Upper lobe of left lung (tissue), 6 donors: ENCODE results near the gene ADAMTS12. TPM values are rescaled to one million over a fixed set of nuclear protein-coding genes. Genes with fewer than 3 reads are reported as not detected.
A peak's percentile ranks its signal among the peaks of the same experiment; 100 is the strongest.

Experiments
- ATAC-seq, 2 donors: fragments of 200-7000 bp; cut with Tn5 transposase; one replicate each; pipeline ENCODE4 v1.9.1; 2022; ENCODE audit warnings: mild to moderate bottlenecking in 2 of 2, moderate library complexity in 2 of 2; ENCODE audit not compliant: low FRiP score in 2 of 2
- DNase-seq, 2 donors: peaks; one replicate each; pipeline ENCODE4 v3.0.0-alpha.2; 2019 to 2020
- H3K27ac ChIP-seq, 4 donors: fragments of 200-600 bp; sonication (generic); one replicate each; pipeline ENCODE4 v1.5.1; 2016 to 2019
- H3K27me3 ChIP-seq, 4 donors: fragments of 200-600 bp; sonication (generic); one replicate each; pipeline ENCODE4 v1.5.1; 2017 to 2019
- H3K36me3 ChIP-seq, 4 donors: fragments of 200-600 bp; sonication (generic); one replicate each; pipeline ENCODE4 v1.5.1; 2016 to 2019
- H3K4me1 ChIP-seq, 4 donors: fragments of 200-600 bp; sonication (generic); one replicate each; pipeline ENCODE4 v1.5.1; 2018 to 2019
- H3K4me3 ChIP-seq, 4 donors: fragments of 200-600 bp; sonication (generic); one replicate each; pipeline ENCODE4 v1.5.1; 2017 to 2019; ENCODE audit warnings: mild to moderate bottlenecking in 2 of 4, moderate library complexity in 1 of 4
- H3K9me3 ChIP-seq, 4 donors: fragments of 200-600 bp; sonication (generic); one replicate each; pipeline ENCODE4 v1.5.1; 2018 to 2019
- EP300 ChIP-seq, 4 donors: sonication (generic); formaldehyde crosslinking; IDR thresholded peaks; one replicate each; pipeline ENCODE4 v1.5.1; 2017; ENCODE audit warnings: antibody characterized with exemption in 4 of 4, control low read depth in 2 of 4
- POLR2A ChIP-seq, 4 donors: fragments of 450-650 bp; IDR thresholded peaks; one replicate each; pipeline ENCODE4 v1.5.1; 2016 to 2017; ENCODE audit warnings: antibody characterized with exemption in 4 of 4, mild to moderate bottlenecking in 2 of 4
- POLR2AphosphoS5 ChIP-seq, 2 donors: sonication (generic); formaldehyde crosslinking; IDR thresholded peaks; one replicate each; pipeline ENCODE4 v1.5.1; 2017; ENCODE audit warnings: antibody characterized with exemption in 2 of 2
- WGBS, 2 donors: methylation state at CpG; one replicate each; pipeline ENCODE4 v1.1.5; 2017 to 2018; 5-methylcytosine and 5-hydroxymethylcytosine counted together
- total RNA-seq, 6 donors: library from RNA; depleted of rRNA in 4 of 6; stranded (reverse); fragments of >200 nt in 4 of 6; gene quantifications; one replicate each; pipeline versions ENCODE4 v1.1.0 to v1.2.1, GENCODE V29; 2016 to 2021
- TF ChIP-seq, protein P1 (sequence below), 6 experiments: fragments of 450-650 bp in 4 of 6; fragments of 200-600 bp in 2 of 6; sonication (generic) in 2 of 6; IDR thresholded peaks; one replicate each; pipeline ENCODE4 v1.5.1; 2016 to 2019; ENCODE audit warnings: antibody characterized with exemption in 6 of 6
- donor health status: DM: no; HTN: no; CAD: no; lungs with moderate emphysema.
- donor health status: DM: no; HTN: yes; CAD: no; lungs with severe emphysema.

ADAMTS12 gene
- total RNA-seq, 6 donors from 2014 or later = 2.3 to 16.8 (median 7.4) TPM

DNA sequence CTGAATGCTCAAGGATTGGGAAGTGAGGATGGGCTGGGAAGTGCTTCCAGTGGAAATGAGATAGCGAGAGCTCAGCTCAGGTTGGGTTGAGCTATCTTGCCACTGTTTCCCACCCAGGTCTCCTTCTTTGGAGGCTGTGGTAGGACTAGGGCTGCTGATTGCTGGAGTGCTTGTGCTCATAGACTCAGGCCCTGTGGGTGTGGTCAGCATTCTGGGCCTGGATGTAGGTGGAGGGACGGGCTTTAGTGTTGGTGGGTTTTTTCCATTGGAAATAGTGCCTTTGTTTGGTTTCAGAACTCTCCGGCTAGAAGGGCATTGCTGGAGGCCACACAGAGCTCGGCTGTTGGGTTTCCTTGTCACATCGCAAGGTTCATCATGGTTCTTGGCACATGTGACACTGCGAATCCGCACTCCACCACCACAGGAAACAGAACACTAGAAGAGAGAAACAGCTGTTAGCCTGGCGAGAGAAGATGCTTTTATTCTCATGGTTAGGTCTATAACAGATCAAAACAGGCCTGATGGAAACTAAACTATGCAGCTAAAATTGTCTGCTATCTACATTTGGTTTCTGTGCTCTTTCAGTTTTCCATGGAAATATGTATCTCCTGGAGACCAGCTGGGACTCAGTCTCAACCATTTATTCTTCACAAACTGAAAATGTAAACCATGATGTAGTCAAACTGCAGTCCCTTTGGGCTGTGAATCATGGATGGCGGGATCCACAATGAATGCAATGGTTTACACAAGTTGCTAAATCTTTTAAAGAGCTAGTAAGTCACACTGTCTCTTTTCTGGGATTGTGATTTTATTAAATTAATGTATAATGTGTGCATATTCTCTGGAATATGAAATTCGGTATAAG lies 314.8 kb downstream of the ADAMTS12 start:
- Histone ChIP-seq H3K27me3 (no peaks in the 10 kb centered on the region), H3K4me3 (no peak overlapping the region)
- no peak for ATAC-seq

DNA sequence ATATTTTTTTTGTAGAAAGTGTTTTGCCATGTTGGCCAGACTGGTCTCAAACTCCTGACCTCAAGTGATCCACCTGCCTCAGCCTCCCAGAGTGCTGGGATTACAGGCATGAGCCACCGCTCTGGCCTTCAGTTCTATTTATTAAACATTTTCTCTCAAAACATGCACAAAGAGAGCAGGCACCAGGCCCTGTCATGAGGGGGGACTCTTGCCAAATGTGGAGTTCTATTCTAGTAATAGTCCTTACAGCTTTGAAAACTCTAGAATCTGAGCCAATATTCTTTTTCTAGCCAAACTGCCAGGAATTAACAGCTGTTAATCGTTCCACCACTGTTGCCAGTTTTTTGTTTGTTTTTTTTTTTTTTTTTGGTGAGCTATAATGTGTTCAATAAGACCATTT lies 326.5 kb downstream of the ADAMTS12 start:
- Histone ChIP-seq H3K27me3 (no peaks in the 10 kb centered on the region), H3K36me3 (no peaks in the 10 kb centered on the region), H3K4me3 (no peak overlapping the region), H3K9me3 (no peaks in the 10 kb centered on the region), H3K4me1 (peaks cover 8 to 13% (median 10%) of the 10 kb centered on the region in 4 donors), H3K27ac (no peak overlapping the region)
- ATAC-seq = no peak
- 65 to 66% methylated on average over 2 of the region's 2 CpGs for WGBS, 2 donors
- TF ChIP-seq, protein P1, sequence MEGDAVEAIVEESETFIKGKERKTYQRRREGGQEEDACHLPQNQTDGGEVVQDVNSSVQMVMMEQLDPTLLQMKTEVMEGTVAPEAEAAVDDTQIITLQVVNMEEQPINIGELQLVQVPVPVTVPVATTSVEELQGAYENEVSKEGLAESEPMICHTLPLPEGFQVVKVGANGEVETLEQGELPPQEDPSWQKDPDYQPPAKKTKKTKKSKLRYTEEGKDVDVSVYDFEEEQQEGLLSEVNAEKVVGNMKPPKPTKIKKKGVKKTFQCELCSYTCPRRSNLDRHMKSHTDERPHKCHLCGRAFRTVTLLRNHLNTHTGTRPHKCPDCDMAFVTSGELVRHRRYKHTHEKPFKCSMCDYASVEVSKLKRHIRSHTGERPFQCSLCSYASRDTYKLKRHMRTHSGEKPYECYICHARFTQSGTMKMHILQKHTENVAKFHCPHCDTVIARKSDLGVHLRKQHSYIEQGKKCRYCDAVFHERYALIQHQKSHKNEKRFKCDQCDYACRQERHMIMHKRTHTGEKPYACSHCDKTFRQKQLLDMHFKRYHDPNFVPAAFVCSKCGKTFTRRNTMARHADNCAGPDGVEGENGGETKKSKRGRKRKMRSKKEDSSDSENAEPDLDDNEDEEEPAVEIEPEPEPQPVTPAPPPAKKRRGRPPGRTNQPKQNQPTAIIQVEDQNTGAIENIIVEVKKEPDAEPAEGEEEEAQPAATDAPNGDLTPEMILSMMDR (IDR thresholded peaks at IDR 0.05) = no peak
- no peak for TF ChIP-seq POLR2A (IDR thresholded peaks at IDR 0.05)
- TF ChIP-seq POLR2AphosphoS5 (IDR thresholded peaks at IDR 0.05) = no peak
- no peak for TF ChIP-seq EP300 (IDR thresholded peaks at IDR 0.05)
- no peak for DNase-seq

More for the DNA sequence above, 314.8 kb downstream of the ADAMTS12 start:
- no peak for TF ChIP-seq EP300 (IDR thresholded peaks at IDR 0.05)
- TF ChIP-seq POLR2AphosphoS5 (IDR thresholded peaks at IDR 0.05) = no peak
- TF ChIP-seq, protein P1 (IDR thresholded peaks at IDR 0.05) = no peak
- no peak for TF ChIP-seq POLR2A (IDR thresholded peaks at IDR 0.05)
- DNase-seq = no peak
- no peaks in the 10 kb centered on the region for H3K4me1 ChIP-seq
- WGBS, 2 donors = 75 to 84% methylated on average over 8 to 10 of the region's 10 CpGs
- no peaks in the 10 kb centered on the region for H3K36me3 ChIP-seq
- H3K27ac ChIP-seq = no peak overlapping the region
- H3K9me3 ChIP-seq = no peaks in the 10 kb centered on the region

DNA sequence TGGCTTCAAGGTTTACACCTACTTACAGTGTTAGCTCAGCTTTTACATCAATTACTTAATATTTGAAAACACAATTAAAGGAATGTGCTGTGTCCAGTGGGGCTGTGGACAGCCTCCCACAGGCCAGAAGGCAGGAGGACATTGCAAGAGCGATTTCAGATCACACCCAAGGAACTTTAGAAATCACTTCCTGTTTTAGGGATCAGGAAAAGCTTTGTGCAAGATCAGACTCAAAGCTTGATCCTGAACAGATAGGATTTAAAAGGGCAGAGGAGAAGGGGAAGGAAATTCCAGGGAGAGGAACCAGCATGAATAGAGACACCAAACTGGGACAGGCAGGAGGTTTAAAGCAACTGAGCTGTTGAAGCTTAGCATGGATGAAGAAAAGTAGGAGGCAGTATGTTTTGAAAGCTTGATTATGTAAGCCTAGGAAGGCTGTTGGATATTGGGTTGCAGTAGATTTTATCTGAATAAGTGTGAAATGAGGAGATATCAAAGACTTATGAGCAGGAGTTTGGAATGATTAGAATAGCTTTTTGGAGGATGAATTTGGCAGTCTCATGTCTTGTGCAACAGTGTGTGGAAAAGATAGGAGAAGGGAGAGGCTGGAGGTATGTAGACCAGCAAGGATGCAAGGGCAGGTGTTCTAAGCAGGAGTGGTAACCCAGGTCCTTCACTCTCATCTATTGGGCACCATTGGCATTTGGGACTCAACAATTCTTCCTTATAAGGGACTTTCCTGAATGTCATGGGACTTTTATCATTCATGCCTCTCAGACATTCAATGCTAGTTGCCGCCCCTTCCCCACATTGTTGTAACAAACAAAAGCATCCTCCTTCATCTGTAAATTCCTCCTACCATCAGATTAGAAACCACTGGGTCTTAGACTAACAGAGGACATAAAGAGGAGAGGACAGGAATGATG lies 327.5 kb downstream of the ADAMTS12 start:
- Histone ChIP-seq H3K27me3 (no peaks in the 10 kb centered on the region), H3K36me3 (no peaks in the 10 kb centered on the region), H3K4me3 (no peak overlapping the region), H3K27ac (no peak overlapping the region), H3K9me3 (no peaks in the 10 kb centered on the region), H3K4me1 (peaks cover 8 to 13% (median 10%) of the 10 kb centered on the region in 4 donors)
- ATAC-seq (peak in 1 of 2 donors; percentile 47), DNase-seq (no peak)
- TF ChIP-seq POLR2A (IDR thresholded peaks at IDR 0.05) (no peak), POLR2AphosphoS5 (IDR thresholded peaks at IDR 0.05) (no peak), EP300 (IDR thresholded peaks at IDR 0.05) (no peak)
- TF ChIP-seq, protein P1 (IDR thresholded peaks at IDR 0.05) = no peak
- 56% methylated on average over 2 of the region's 2 CpGs for WGBS, 2 donors

DNA sequence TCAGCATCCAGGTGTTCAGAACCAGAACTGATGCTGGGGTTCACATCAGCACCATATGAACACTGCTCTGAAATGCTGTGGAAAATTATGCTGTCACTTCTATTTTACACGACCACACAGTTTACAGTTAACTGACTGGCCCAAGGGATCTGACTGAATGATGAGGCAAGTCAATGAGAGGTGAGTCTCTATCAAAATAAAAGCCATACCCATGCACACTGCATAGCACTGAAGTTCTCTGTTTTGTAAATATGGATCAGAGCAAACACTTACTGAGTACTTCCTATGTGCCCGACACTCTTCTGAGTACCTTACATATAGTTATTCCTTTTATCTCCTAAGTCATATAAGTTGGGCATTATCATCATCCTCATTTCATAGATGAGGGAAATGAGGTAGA lies 328.3 kb downstream of the ADAMTS12 start:
- H3K27ac ChIP-seq = no peak overlapping the region
- DNase-seq (no peak), ATAC-seq (no peak)
- 52 to 66% methylated on average over 2 of the region's 2 CpGs for WGBS, 2 donors
- H3K27me3 ChIP-seq = no peaks in the 10 kb centered on the region
- TF ChIP-seq, protein P1 (IDR thresholded peaks at IDR 0.05) = no peak
- TF ChIP-seq POLR2A (IDR thresholded peaks at IDR 0.05) (no peak), POLR2AphosphoS5 (IDR thresholded peaks at IDR 0.05) (no peak)
- no peaks in the 10 kb centered on the region for H3K36me3 ChIP-seq
- H3K4me3 ChIP-seq = no peak overlapping the region
- peaks cover 8 to 13% (median 10%) of the 10 kb centered on the region in 4 donors for H3K4me1 ChIP-seq
- H3K9me3 ChIP-seq = no peaks in the 10 kb centered on the region
